GM21529 (cell line): ENCODE measurements around the gene CRYM.
"Not testable (repeated sequence)": the region's sequence is repeated elsewhere in the genome, so short reads cannot be mapped to it uniquely, and the experiment has no call there.

Experiments
- ATAC-seq: cut with Tn5 transposase; IDR thresholded peaks from one replicate; pipeline ENCODE4 v1.9.1; 2021; ENCODE audit not compliant: unreplicated experiment

The CRYM gene

DNA sequence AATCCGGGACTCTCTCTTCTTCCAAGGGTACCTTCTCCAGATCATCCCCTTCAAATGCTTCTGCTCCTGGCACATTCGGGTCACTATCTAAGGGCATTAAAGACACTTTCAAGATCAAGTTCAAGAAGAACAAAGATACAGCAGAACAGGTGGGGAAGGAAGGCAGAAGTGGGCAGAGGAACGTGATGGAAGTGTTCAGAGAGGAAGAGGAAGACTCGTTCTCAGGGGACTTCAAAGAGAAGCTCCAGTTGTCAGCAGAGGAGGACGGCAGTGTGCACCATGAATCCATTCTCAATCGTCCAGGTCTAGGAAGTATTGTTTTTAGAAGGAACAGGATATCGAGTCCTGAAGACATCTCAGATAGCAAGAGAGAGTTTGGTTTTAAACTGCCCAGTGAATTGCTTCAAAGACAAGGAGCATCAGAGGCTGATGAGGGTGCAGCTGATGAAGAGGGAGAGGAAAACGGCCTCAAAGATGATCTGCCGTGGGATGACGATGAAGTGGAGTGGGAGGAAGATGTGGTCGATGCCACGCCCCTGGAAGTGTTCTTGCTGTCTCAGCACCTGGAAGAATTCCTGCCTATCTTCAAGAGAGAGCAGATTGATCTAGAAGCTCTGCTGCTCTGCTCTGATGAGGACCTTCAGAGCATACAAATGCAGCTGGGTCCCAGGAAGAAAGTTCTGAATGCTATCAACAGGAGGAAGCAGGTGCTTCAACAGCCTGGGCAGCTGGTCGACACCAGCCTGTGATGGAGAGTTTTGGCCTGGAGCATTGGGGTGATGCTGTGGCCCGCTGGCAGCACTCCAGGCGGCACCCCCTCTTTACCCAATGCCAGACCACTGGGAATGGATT lies 27.8 kb downstream of the CRYM start:
- ATAC-seq: no peak

DNA sequence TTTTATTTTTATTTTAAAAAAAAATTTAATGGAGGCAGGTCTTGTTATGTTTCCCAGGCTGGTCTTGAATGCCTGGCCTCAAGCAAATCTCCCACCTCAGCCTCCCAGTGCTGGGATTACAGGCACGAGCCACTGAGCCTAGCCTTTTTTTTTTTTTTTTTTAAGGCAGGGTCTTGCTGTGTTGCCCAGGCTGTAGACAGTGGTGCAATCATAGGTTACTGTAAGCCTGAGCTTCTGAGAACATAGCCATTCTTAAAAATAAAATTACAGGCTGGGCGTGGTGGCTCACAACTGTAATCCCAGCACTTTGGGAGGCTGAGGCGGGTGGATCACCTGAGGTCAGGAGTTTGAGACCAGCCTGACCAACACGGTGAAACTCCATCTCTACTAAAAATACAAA lies 29.9 kb downstream of the CRYM start:
- not testable (repeated sequence) for ATAC-seq

DNA sequence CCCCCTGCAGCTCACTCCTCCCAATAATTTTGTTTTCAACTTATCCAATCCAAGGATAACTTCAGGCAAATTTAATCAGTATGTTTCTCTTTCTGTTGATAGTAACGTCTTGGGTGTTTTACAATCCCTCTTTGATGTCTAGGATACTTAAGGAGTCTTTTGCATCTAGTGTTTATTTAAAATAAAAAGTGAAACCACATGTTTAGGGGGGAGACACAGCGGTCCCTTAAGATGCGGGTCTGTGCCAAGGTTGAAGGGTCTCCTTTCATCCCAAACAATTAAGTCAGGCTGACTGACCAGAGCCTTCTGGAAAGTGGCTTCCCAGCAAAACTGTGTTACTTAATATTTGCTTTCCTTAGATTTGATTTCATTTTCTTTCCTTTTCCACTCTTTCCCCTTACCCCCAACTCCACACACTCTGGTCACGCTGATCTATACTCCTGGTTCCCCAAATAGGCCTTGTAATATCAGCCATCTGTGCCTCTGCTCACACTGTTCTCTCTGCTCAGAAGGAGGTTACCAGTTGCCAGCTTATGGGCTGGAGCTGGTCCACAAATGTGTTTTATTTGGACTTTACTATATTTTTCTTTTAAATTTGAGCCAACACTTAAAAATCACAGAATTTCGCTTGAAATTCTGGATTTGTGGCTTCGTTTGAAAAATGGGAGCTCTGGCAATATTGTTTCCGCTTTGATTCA lies 33.4 kb downstream of the CRYM start:
- ATAC-seq: no peak

DNA sequence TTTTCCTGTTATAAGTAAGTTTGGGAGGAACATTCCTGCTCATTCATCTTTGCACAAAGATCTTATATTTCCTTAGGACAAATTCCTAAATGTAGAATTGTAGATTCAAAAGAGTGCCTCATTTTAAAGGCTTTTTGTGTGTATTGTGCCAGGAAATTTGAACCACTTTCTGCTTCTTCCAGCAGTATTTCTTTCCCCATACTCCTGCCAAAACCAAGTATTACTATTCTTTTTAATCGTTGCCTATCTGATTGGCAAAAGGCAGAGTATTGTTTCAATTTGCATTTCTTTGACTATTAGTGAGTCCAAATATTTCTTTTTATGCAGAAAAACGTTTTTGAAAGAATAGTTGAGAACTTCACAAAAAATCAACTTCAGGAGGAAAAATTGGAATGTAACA lies 35.3 kb downstream of the CRYM start:
- no peak for ATAC-seq

DNA sequence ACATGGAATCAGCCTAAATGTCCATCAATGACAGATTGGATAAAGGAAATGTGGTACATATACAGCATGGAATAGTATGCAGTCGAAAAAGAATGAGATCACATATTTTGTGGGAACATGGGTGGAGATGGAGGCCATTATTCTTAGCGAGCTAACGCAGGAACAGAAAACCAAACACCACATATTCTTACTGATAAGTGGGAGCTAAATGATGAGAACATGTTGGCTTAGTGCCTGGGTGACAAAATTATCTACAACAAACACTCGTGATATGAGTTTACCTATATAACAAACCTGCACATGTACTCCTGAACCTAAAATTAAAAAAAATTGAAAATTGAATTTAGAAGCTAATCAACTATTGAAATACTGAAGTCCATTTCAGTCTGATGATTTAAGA lies 38.4 kb downstream of the CRYM start:
- no peak for ATAC-seq

DNA sequence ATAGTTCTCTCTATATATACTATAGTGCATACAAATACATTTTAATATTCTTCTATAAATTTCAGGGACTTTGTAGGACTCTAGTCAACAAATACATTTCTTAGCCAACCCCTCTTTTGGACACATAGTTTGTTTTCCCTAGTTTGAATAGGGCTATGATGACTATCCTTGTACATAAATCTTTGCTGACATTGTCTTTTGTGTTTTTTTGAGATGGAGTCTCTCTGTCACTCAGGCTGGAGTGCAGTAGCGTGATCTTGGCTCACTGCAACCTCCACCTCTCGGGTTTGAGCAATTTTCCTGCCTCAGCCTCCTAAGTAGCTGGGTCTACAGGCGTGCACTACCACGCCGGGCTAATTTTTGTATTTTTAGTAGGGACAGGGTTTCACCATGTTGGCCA lies 41.3 kb downstream of the CRYM start:
- ATAC-seq: no peak

DNA sequence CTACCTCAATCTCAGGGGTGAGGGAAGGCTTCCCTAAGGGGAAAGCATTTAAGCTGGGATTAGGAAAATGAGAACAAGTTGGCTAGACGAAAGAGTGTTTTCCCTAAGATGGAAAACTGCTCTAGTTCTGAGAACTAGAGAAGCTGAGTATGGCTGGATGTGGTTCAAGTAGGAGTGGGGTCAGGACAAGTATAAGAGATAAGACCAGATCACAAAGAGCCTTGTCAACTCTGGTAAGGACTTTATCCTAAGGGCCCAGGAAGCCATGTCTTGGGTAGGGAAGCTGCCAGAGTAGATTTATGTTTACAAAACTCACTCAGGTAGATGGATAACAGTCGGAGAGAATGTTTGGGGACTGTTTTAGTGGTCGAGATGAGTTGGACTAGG lies 42.9 kb downstream of the CRYM start:
- ATAC-seq: no peak

DNA sequence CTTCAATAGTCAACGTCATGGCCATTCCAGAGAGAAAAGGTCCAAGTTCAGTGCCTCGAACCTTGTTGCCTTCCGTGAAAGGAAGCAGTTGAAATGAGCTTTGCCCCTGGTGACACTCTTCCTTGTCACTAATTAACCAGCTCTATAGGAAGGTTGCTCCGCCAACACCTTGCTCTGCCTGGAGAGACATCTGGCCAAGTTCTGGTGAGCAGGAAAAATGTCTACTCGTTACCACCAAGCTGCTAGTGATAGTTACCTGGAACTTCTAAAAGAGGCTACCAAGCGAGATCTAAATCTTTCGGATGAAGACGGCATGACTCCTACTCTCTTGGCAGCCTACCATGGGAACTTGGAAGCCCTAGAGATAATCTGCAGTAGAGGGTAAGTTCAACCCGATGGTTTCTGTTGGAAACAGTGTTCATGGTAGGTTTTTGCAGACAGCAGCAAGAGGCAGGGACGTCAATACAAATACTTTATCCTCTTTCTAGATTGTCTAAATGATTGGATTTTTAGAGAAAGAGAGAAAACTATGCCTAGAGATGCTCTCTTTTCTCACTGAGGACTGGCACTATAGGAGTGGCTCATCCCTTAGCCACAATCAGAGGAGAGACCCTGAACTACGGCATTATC lies 44.5 kb downstream of the CRYM start, which contains the start of gene ANKS4B:
ANKS4B (plus strand) TSS at position 179 of the 630 bp plus-strand sequence; CDS start at position 218, 39 bp downstream.
- no peak for ATAC-seq

DNA sequence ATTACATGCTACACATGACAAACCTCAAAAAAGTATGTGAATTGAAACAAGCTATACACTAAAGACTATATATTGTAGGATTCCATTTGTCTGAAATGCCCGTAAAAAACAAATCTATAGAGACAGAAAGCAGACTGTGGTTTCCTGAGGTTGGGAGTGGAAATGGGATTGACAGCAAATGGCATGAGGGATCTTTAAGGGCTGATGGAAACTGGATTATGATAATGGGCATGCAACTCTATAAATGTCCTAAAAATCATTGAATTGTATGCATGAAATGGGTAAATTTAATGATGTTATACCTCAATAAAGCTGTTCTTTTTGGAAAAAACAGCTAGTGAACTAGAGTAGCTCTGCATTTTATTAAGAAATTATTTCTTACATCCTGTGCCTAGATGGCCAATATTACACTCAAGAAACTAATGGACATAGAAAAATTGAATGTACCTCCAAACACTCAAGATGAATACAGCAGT lies 45.0 kb downstream of the CRYM start:
- ATAC-seq: no peak

DNA sequence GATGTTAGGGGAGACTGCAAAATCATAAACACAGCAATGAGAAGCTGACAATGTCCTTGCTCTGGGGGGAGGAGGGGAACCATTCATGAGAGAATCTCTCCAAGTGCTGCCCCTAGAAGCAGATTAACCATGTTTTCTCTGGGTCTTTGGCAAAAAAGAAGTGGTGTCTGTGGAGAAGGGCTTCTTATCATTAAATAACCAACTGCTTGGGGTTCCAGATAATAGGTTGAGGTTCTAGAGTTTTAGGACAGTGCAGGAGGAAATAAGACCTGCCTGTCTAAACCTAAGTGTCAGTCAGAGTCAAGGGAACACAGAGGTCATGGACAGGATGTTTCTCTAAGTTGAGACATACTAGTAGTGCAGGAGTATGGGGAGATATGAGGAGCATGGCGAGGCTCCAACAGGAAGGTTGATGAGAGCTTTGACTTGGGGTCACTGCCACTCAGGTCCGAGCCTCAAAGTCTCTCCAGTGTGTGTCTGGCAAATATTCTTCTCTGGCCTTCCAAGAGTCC lies 49.7 kb downstream of the CRYM start:
- ATAC-seq: no peak

DNA sequence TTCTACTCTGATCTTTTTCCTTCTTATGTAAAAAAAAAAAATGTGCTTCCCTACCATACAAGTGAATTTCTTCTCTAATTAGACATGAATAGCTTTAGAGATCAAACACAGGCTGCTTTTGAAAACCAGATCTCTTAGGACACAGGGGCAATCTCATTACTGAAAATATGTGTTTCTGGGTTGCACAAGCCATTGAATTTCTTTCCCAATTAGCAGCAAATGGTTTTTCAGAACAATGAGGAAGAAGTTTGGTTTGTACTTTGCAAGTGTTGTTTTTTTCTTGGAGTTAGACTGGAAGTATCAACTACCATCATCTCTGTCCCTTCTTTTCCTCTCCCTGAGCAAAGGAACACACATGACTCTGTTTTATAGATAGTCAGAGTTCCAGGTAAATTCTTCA lies 50.2 kb downstream of the CRYM start:
- ATAC-seq: no peak

DNA sequence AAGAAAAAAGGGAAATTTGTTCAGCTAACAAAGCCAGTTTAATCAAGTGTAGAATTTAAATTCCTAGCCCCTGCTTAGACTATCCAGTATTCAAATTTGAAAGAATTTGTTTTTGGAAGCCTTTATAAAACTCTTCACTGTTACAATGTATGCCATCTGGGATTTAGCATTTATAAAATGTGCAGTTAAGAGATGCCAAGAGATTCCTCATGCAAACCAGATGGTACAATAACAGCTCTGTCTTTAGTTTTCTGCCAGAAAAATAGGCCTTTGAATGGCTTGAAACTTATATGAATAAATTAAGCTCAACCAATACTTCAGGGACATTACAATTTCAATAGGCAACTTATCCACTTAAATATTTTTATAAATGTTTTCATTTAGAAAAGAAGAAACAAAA lies 51.3 kb downstream of the CRYM start:
- no peak for ATAC-seq

DNA sequence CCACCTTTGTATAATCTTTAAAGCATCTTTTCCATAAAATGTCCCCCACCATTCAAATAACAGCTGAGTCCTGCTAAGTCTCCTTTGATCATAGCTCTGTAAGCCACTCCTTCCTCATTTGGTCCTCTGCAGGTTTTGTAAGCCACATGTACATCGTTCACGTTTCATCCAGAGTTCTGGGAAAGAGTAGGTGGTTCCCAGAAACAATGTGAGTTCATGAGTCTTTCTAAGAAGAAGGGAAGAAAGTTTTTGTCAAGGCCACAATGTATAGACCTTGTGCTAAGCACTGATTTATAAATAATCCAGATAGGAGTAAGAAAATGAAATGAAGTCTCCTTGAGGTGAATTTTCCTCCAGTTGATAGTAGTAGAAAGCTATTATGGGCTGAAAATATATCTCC lies 53.3 kb downstream of the CRYM start:
- ATAC-seq: no peak

DNA sequence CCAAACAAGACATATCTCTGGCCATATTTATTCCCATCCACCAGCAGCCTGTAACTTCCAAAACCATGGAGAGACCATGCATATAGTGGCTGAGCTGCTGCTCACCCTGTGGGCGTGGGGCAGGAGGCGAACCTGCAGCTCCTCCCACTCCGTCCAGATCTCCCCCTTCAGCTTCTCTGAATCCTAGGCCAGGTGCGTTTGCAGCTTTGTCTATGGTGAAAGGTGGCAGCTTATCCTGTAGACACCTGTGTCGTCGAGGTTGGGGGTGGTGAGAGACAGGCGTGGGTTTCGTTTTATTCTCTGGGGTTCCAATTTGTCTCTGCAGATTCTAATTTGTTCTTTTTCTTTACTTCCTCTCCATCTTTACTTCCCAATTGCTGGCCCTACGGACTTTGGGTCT lies 54.3 kb downstream of the CRYM start:
- ATAC-seq: no peak

DNA sequence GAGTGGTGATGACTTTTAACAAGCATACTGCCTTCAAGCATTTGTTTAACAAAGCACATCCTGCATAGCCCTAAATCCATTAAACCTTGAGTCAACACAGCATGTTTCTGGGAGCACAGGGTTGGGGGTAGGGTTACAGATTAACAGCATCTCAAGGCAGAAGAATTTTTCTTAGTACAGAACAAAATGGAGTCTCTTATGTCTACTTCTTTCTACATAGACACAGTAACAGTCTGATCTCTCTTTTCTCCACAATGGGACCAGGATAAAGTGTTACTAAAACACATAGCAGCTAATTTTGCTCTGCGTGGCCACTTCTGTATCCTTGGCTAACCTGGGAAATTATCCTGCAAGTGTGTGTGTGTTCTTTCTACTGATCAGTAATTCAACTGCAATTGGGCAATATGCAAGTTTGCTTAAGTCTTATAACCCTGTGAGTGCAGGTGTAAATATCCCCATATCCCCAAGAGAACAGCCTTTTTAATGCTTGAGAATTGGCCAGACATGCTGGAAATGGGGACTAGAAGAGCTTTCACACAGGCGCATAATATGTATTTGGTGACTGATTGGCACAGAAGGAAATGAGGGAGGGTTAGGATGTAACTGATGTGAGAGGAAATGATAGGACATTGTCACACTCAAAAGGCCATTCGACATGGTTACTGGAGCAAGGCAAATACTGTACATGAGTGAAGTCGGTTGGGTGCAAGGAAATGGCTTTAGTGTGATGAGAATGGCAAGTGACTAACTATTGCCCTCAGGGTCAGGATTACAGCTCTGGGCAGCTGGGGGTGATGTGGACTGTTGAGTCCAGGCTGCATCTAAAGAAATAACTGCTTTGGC lies 55.4 kb downstream of the CRYM start:
- ATAC-seq: no peak

DNA sequence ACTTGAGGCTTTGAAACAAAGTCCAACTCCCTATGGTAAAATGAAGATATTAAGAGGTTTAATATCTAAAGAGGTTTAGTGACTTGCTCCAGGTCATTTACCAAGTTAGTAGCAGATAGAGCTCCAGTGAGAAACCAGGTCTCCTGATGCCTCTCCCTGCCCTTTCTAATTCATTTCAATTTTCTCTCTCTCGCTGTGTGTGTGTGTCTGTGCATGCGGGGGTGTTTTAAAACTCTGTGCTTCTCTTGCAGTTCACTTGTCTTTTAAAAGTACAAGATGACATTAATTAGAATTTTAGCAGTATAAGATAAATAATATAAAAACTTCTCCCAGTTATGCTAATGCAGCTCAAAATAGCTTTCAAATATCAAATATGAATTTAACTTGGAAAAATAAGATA lies 58.5 kb downstream of the CRYM start:
- no peak for ATAC-seq

DNA sequence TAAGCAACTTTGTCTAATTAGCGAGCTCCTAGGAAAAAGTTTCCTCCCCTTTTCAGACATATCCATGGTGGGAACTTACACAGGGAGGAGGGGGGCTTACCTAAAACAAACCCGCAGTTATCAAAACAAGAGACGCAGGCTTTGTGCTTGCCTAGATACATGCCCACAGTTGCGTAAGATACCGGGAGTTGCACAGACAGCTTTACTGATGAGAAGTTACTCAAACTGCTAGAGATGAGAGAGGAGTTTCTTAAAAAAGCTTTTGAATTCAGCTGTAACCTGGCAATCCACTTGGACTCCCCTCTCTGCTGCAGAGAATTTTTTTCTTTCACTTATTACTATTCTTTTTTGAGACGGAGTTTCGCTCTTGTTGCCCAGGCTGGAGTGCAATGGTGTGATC lies 59.9 kb downstream of the CRYM start:
- no peak for ATAC-seq

DNA sequence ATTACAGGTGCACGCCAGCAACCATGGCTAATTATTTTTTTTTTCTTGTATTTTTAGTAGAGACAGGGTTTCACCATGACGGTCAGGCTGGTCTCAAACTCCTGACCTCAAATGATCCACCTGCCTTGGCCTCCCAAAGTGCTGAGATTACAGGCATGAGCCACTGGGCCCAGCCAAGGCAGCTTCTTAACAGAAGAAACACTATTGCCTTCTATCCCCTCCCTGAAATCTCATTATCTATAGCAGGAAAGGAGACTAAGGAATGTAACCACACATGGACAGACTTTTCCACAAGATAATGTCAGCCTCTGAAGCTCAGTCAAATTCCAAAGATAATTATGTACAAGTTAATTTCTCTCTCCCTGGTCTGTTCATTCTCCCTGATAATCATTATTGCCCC lies 61.0 kb downstream of the CRYM start:
- ATAC-seq: no peak

DNA sequence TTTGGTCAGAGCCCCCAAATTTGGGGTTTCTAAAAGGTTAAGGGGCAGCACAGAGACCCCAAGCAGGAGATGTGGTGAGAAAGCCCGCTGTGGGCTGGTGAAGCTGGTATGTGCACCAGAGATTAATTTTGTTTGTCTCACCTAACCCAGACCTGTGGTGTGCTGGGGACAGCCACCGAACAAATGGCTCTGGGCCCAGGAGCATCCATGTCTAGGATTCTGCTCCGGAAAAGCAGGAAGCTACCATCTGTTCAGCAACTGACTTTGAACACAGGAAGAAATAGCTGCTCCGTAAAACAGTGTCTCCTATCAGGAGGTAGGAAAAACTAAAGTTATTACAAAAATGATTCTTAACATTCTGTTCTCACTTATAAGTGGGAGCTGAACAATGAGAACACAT lies 64.0 kb downstream of the CRYM start:
- ATAC-seq: no peak

DNA sequence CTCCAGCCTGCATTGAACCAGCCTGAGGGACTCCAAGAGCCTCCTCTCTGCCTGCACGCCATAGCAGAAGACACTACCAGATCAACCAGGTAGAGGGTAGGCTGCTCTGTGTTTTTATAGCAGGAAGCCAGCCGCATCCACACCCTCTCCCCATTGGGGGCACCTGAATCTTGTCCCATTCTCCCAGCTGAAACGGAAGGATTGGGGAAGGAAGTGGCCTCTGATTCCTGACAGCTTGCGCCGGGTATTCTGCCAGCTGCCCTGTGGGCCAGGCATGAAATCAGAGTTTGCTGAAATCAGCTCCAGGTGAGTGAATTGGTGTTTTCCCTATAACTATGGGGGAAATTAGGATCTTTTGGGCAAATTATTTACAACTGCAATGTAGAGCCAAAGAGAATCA lies 66.6 kb downstream of the CRYM start, which contains the start of gene ZP2:
ZP2 (minus strand) TSS at position 89 of the 400 bp plus-strand sequence; CDS start at position 62, 27 bp downstream.
- ATAC-seq: no peak
